HG03196 (cell line): ENCODE data around the gene GSAP.

Experiments
- ATAC-seq: cut with Tn5 transposase; IDR thresholded peaks from one replicate; pipeline ENCODE4 v1.9.1; 2021; ENCODE audit not compliant: unreplicated experiment

GSAP gene

GRCh38 chr7:77409005-77409738, 7.0 kb downstream of the GSAP start:
- ATAC-seq = no peak

DNA sequence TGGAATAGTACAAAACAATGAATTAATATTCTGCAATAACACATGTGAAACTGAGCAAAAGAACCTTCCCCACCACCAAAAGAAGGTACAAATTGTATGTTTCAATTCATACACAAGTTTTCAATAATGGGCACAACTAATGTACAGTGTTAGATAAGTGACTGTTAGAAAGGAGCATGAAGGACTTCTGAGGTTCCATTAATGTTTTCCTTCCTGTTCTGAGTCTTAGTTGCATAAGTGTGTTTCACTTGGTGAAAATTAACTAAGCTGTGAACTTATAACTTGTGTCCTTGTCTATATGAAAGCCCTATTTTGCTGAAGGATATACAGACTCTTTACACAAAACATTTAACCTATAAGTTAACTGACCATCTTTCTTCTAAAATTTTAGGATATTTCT, 8.2 kb downstream of the GSAP start:
- ATAC-seq = no peak

GRCh38 chr7:77406421-77406820, 9.7 kb downstream of the GSAP start:
- ATAC-seq = no peak

GRCh38 chr7:77404641-77405040, 11.5 kb downstream of the GSAP start:
- ATAC-seq = no peak

- no peak for ATAC-seq
These were observed 12.2 kb downstream of the GSAP start for GRCh38 chr7:77403957-77404356.

DNA sequence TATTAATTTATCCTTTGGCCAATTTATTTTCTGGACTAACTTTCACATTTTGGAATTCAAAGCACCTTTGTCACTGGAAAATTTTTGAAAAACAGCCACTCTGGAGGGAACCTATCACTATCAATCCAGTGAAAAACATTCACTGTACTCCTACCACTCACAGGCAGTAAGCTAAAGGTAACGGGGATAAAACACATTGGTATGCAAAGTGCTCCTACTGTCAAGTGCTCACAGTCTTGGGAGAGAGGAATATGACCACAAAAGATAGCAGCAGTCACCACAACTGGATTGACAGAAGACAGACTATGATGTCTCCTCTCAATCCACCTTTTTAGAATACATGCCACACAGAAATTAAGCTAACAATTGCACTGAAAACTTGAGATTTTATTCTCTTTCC, 13.3 kb downstream of the GSAP start:
- no peak for ATAC-seq

DNA sequence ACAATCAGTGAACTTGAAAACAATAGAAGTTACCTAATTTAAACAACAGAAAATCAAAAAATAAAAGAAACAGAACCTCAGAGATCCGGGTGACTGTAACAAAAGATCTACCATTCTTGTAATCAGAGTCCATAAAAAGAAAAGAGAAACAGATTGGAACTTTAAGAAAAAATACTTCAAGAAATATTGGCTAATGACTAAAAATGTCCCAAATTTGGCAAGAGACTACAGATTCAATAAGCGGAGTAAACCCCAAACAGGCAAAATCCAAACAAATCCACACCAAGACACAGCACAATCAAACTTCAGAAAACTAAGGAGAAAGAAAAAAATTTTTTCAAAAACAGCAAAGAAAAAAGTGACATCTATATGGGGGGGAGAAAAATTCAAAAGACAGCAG, 15.1 kb downstream of the GSAP start:
- ATAC-seq = no peak

DNA sequence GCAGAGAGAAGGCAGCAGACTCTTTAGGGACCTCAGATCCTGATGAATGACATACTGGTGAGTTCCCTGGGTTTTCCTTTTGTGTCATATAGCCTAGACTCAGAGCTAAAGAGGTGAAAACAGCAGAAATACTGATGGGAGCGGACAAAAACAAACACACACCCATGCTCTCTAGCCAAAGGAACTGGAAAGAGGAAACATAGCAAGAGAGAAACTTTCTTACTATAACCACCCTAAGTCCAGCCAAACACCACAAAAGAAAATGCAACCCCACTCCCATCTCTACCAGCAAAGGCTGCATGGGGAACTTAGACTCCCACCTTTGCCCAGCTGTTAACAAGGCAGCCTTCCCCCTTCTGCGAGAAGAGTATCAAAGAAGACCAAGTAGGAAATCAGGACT, 16.3 kb downstream of the GSAP start:
- ATAC-seq = no peak

DNA sequence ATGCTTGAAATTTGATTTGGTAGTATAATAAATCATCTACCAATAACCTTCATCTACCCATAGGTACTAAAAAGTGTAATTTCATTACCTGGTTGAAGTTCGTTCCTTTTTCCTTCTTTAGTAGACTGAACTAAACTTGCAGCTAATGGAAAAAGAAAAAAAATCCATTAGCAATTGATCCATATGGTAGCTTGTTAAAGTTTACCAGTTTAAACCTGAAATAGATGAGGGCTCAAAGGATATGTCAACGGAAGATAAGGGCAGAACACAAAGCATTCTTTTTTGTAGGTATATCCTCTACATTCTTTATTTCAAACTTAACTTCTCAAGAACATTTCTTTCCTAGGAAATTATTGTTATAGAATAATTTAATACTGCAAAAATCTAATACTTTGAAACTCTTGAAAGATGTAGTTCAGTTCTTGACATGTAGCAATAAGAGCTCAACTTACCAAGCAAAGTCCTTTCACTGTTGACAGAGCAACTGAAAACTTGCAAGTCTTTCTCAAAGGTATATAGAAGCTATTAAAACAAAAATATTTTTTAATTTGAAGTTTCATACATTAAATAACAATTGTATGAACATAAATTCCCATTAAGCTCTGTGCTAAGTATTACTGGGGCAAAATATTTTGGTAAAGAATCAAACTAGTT, 19.1 kb downstream of the GSAP start:
- no peak for ATAC-seq

GRCh38 chr7:77395626-77396025, 20.5 kb downstream of the GSAP start:
- ATAC-seq = no peak

GRCh38 chr7:77393954-77394353, 22.2 kb downstream of the GSAP start:
- no peak for ATAC-seq

DNA sequence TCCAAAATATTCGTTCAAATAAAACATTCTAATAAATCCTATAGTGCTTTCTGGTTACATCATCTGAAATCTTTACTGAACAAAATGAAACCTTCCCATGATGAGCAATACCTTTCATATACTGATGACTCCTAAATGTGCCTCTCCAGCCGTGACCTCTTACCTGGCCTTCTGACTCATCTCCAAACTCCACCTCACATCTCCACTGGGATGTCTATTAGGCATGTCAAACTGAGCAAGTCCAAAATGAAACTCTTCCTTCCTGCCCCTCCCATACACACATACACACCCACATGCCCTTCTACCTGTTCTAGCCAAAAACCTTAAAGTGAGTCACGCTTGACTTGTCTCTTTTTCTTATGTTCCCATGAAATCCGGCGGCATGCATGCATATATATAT, 22.9 kb downstream of the GSAP start:
- peak; percentile 96 for ATAC-seq

GRCh38 chr7:77391230-77391629, 24.9 kb downstream of the GSAP start:
- no peak for ATAC-seq

DNA sequence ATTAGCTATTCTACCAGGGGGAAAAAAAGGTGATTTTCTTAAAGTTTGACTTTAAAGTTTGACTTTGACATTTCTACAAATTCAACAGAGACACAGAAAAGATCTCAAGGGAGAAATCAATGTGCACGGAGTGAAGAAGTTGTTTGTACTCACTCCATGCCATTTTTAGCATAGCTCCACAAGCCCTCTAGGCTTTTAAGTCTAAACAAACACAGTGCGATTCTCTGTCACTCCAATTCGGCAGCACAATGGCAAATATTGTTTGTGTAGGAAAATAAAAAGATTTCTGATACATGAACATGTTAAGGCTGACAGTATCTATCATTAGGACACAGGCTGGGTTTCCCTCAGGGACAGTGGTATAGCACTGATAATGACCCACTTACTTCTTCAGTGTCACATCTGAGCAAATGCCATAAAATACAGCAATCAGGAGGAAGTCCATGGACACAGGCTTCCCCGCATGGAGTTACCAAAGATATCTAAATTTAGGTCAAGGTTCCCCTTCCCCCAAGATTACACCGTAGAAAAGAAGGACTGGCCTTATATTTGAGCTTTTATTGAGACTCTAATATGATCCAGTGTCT, 28.0 kb downstream of the GSAP start:
- ATAC-seq = no peak

GRCh38 chr7:77386165-77386822, 29.9 kb downstream of the GSAP start:
- no peak for ATAC-seq

GRCh38 chr7:77383333-77383740, 32.8 kb downstream of the GSAP start:
- no peak for ATAC-seq

- ATAC-seq = no peak
These were observed 33.6 kb downstream of the GSAP start for GRCh38 chr7:77382532-77382931.

- ATAC-seq = no peak
These were observed 37.6 kb downstream of the GSAP start for GRCh38 chr7:77378584-77378983.

- ATAC-seq = no peak
These were observed 45.5 kb downstream of the GSAP start for GRCh38 chr7:77370606-77371005.

GRCh38 chr7:77368974-77369373, 47.2 kb downstream of the GSAP start:
- ATAC-seq = no peak

- ATAC-seq = no peak
These were observed 48.2 kb downstream of the GSAP start for GRCh38 chr7:77367976-77368375.

DNA sequence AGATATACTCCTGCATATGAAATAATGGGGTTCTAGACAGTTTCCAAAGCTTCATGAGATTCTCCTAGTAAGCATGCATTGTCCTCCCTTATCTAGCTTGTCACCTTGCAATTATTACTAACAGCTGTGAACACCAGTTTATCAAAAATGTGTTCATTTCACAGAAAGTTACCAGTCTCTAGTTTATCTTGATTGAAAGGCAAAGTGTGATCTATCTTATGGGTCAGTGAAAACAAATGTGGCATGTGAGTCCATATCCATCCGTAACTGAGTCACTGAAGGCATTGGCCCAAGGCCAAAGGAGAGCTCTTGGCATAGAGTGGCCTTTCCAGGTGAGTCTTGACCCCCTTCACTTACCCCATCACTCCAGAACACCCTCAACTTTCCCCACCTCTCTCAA, 53.2 kb downstream of the GSAP start:
- ATAC-seq = no peak
